ENCODE measurements around the gene AMMECR1. TPM values are rescaled to one million over a fixed set of nuclear protein-coding genes. Genes with fewer than 3 reads are reported as not detected.

AMMECR1 gene
- total and polyA plus RNA-seq, 2 experiments from 2014 or later: 16.9 to 32.5 TPM

DNA sequence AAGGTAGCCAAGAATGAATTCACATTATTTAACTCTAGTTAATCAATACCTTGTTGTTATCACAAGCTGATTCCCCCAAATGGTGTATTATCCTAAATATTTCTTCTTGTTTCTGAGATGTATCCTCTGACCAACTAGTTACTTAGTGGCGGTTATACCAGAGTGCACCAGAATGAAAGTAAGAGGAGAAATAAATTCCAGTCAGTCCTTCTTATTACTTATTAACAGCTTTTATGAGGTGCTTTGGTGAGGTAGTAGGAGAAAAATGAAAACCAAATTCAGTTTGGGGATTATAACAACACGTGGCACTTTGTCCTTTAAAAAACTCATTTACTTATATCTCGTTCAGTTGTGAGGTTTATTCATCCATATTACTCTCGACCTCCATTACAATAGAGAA lies 101.9 kb downstream of the AMMECR1 start:
- Mint-ChIP-seq H3K4me3 (no peak overlapping the region), H3K27me3 (ENCODE audit: insufficient read depth, low read depth, poor library complexity) (peaks cover 2% of the 10 kb centered on the region), H3K9me3 (no peaks in the 10 kb centered on the region), H3K36me3 (ENCODE audit: low read depth) (no peaks in the 10 kb centered on the region), H3K27ac (no peak overlapping the region), H3K4me1 (no peaks in the 10 kb centered on the region; the same call in 2 of the 3 replicates)
- Histone ChIP-seq H3K4me2 (no peak overlapping the region), H3K27ac (ENCODE audit: low read depth) (no peak overlapping the region), H3F3A (replicated peaks; ENCODE audit: low read depth) (no peaks in the 10 kb centered on the region), H3K27me3 (ENCODE audit: insufficient read depth) (no peaks in the 10 kb centered on the region), H4K20me1 (replicated peaks; ENCODE audit: insufficient read depth) (no peaks in the 10 kb centered on the region; the same call in none of the 2 replicates), H3K4me1 (ENCODE audit: insufficient read depth) (no peaks in the 10 kb centered on the region; the same call in 1 of the 2 replicates), H3K4me3 (no peak overlapping the region), H2AFZ (no peak overlapping the region), H3K79me2 (replicated peaks; ENCODE audit: insufficient read depth) (no peaks in the 10 kb centered on the region; the same call in 1 of the 2 replicates), H3K9me2 (ENCODE audit: insufficient read depth) (no peaks in the 10 kb centered on the region), H3K36me3 (ENCODE audit: insufficient read depth) (no peaks in the 10 kb centered on the region; the same call in 1 of the 2 replicates)
- no peak for DNase-seq (ENCODE audit: low spot score)
- ATAC-seq: no peak
- TF ChIP-seq POLR2AphosphoS5 (IDR thresholded peaks at IDR 0.05; ENCODE audit: low read depth): no peak

DNA sequence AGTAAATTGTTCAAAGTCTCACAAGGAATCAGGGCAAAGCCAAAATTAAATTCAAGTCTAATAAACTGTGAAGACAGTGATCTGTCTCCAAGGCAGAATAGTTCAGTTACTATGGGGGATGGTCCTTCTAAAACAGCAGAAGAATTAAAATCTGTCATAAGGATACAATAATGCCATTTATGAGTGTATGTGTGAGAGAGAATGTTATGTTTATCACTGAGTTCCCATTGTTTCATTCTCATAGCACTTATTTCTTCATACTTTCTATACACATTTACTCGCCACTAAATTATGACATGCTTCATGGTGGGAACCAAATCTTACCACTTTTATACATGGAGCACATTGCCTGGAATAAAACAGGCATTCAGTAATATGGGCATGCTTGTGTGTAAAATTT lies 102.5 kb downstream of the AMMECR1 start:
- Histone ChIP-seq H4K20me1 (replicated peaks; ENCODE audit: insufficient read depth) (no peaks in the 10 kb centered on the region; the same call in none of the 2 replicates), H3K27me3 (ENCODE audit: insufficient read depth) (no peaks in the 10 kb centered on the region), H3K4me3 (no peak overlapping the region), H3F3A (replicated peaks; ENCODE audit: low read depth) (no peaks in the 10 kb centered on the region), H3K79me2 (replicated peaks; ENCODE audit: insufficient read depth) (no peaks in the 10 kb centered on the region; the same call in 1 of the 2 replicates), H3K4me1 (ENCODE audit: insufficient read depth) (no peaks in the 10 kb centered on the region; the same call in 1 of the 2 replicates), H3K27ac (ENCODE audit: low read depth) (no peak overlapping the region), H3K4me2 (no peak overlapping the region), H3K36me3 (ENCODE audit: insufficient read depth) (no peaks in the 10 kb centered on the region; the same call in 1 of the 2 replicates), H2AFZ (no peak overlapping the region), H3K9me2 (ENCODE audit: insufficient read depth) (no peaks in the 10 kb centered on the region)
- TF ChIP-seq EZH2 (IDR thresholded peaks at IDR 0.05; ENCODE audit: low read depth, unreplicated experiment): no peak
- TF ChIP-seq ZNF114 (CRISPR knock-in tag; IDR thresholded peaks at IDR 0.05): no peak
- TF ChIP-seq, protein P1, sequence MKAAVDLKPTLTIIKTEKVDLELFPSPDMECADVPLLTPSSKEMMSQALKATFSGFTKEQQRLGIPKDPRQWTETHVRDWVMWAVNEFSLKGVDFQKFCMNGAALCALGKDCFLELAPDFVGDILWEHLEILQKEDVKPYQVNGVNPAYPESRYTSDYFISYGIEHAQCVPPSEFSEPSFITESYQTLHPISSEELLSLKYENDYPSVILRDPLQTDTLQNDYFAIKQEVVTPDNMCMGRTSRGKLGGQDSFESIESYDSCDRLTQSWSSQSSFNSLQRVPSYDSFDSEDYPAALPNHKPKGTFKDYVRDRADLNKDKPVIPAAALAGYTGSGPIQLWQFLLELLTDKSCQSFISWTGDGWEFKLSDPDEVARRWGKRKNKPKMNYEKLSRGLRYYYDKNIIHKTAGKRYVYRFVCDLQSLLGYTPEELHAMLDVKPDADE (IDR thresholded peaks at IDR 0.05): no peak
- TF ChIP-seq, protein P2, sequence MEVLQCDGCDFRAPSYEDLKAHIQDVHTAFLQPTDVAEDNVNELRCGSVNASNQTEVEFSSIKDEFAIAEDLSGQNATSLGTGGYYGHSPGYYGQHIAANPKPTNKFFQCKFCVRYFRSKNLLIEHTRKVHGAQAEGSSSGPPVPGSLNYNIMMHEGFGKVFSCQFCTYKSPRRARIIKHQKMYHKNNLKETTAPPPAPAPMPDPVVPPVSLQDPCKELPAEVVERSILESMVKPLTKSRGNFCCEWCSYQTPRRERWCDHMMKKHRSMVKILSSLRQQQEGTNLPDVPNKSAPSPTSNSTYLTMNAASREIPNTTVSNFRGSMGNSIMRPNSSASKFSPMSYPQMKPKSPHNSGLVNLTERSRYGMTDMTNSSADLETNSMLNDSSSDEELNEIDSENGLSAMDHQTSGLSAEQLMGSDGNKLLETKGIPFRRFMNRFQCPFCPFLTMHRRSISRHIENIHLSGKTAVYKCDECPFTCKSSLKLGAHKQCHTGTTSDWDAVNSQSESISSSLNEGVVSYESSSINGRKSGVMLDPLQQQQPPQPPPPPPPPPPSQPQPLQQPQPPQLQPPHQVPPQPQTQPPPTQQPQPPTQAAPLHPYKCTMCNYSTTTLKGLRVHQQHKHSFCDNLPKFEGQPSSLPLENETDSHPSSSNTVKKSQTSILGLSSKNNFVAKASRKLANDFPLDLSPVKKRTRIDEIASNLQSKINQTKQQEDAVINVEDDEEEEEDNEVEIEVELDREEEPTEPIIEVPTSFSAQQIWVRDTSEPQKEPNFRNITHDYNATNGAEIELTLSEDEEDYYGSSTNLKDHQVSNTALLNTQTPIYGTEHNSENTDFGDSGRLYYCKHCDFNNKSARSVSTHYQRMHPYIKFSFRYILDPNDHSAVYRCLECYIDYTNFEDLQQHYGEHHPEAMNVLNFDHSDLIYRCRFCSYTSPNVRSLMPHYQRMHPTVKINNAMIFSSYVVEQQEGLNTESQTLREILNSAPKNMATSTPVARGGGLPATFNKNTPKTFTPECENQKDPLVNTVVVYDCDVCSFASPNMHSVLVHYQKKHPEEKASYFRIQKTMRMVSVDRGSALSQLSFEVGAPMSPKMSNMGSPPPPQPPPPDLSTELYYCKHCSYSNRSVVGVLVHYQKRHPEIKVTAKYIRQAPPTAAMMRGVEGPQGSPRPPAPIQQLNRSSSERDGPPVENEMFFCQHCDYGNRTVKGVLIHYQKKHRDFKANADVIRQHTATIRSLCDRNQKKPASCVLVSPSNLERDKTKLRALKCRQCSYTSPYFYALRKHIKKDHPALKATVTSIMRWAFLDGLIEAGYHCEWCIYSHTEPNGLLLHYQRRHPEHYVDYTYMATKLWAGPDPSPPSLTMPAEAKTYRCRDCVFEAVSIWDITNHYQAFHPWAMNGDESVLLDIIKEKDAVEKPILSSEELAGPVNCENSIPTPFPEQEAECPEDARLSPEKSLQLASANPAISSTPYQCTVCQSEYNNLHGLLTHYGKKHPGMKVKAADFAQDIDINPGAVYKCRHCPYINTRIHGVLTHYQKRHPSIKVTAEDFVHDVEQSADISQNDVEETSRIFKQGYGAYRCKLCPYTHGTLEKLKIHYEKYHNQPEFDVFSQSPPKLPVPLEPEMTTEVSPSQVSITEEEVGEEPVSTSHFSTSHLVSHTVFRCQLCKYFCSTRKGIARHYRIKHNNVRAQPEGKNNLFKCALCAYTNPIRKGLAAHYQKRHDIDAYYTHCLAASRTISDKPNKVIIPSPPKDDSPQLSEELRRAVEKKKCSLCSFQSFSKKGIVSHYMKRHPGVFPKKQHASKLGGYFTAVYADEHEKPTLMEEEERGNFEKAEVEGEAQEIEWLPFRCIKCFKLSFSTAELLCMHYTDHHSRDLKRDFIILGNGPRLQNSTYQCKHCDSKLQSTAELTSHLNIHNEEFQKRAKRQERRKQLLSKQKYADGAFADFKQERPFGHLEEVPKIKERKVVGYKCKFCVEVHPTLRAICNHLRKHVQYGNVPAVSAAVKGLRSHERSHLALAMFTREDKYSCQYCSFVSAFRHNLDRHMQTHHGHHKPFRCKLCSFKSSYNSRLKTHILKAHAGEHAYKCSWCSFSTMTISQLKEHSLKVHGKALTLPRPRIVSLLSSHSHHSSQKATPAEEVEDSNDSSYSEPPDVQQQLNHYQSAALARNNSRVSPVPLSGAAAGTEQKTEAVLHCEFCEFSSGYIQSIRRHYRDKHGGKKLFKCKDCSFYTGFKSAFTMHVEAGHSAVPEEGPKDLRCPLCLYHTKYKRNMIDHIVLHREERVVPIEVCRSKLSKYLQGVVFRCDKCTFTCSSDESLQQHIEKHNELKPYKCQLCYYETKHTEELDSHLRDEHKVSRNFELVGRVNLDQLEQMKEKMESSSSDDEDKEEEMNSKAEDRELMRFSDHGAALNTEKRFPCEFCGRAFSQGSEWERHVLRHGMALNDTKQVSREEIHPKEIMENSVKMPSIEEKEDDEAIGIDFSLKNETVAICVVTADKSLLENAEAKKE (CRISPR knock-in tag; IDR thresholded peaks at IDR 0.05): no peak
- no peak for TF ChIP-seq POLR2AphosphoS5 (IDR thresholded peaks at IDR 0.05; ENCODE audit: low read depth)
- TF ChIP-seq NANOG (IDR thresholded peaks at IDR 0.05; ENCODE audit: borderline replicate concordance): no peak
- TF ChIP-seq JUNB (IDR thresholded peaks at IDR 0.05; ENCODE audit: unreplicated experiment): no peak
- H3K9me3 Mint-ChIP-seq: no peaks in the 10 kb centered on the region
- no peak overlapping the region for H3K4me3 Mint-ChIP-seq
- peaks cover 2% of the 10 kb centered on the region for H3K27me3 Mint-ChIP-seq (ENCODE audit: insufficient read depth, low read depth, poor library complexity)
- H3K36me3 Mint-ChIP-seq (ENCODE audit: low read depth): no peaks in the 10 kb centered on the region
- peaks cover 5% of the 10 kb centered on the region; the same call in 2 of the 3 replicates for H3K4me1 Mint-ChIP-seq
- no peak for ATAC-seq
- no peak overlapping the region for H3K27ac Mint-ChIP-seq
- DNase-seq (ENCODE audit: low spot score): no peak

All from GM23338 (cell line).